Smooth muscle cell (in vitro differentiated cells): ENCODE measurements around the gene BRME1. TPM values are rescaled to one million over a fixed set of nuclear protein-coding genes. Genes with fewer than 3 reads are reported as not detected.

Experiments used
- DNase-seq: peaks from one replicate; lab custom pipeline; 2025; ENCODE audit not compliant: unreplicated experiment; lab: John Stamatoyannopoulos, UW
- H2AFZ ChIP-seq: fragments of 200-600 bp; sonication (generic); 2 replicates; pipeline ENCODE4 v1.6.0; 2016; ENCODE audit warnings: antibody characterized with exemption, low read depth, mild to moderate bottlenecking
- H3F3A ChIP-seq: fragments of 200-600 bp; sonication (generic); 2 replicates; pipeline ENCODE4 v1.6.0; 2017; ENCODE audit warnings: antibody characterized with exemption, low read depth
- H3K27ac ChIP-seq: fragments of 200-600 bp; sonication (generic); 2 replicates; pipeline ENCODE4 v1.5.1; 2016; ENCODE audit warnings: low read depth, mild to moderate bottlenecking
- H3K27me3 ChIP-seq: fragments of 200-600 bp; sonication (generic); 2 replicates; pipeline ENCODE4 v1.6.1; 2016; ENCODE audit warnings: low read depth, mild to moderate bottlenecking
- H3K36me3 ChIP-seq: fragments of 200-600 bp; sonication (generic); 2 replicates; pipeline ENCODE4 v1.5.1; 2016; ENCODE audit warnings: low read depth
- H3K4me1 ChIP-seq: fragments of 200-600 bp; sonication (generic); 2 replicates; pipeline ENCODE4 v1.5.1; 2016; ENCODE audit warnings: low read depth
- H3K4me2 ChIP-seq: fragments of 200-600 bp; sonication (generic); 2 replicates; pipeline ENCODE4 v1.6.0; 2016; ENCODE audit warnings: mild to moderate bottlenecking
- H3K4me3 ChIP-seq: fragments of 200-600 bp; sonication (generic); 2 replicates; pipeline ENCODE4 v1.5.1; 2016; ENCODE audit warnings: mild to moderate bottlenecking
- H3K79me2 ChIP-seq: fragments of 200-600 bp; sonication (generic); 2 replicates; pipeline ENCODE4 v1.6.0; 2016; ENCODE audit warnings: low read depth, mild to moderate bottlenecking
- H3K9ac ChIP-seq: fragments of 200-600 bp; sonication (generic); 2 replicates; pipeline ENCODE4 v1.6.0; 2016; ENCODE audit warnings: low read depth
- H3K9me3 ChIP-seq: fragments of 200-600 bp; sonication (generic); replicated peaks from 2 replicates; pipeline ENCODE4 v1.5.1; 2016; ENCODE audit warnings: low read depth
- H4K20me1 ChIP-seq: fragments of 200-600 bp; sonication (generic); 2 replicates; pipeline ENCODE4 v1.6.0; 2016; ENCODE audit warnings: low read depth
- WGBS: methylation state at CpG from one replicate; pipeline ENCODE4 v1.1.7; 2016; ENCODE audit warnings: low lambda C conversion rate; 5-methylcytosine and 5-hydroxymethylcytosine counted together
- polyA plus RNA-seq: library from polyadenylated mRNA; unstranded; fragments of >200 nt; fragmentation: Nextera tagmentation; extraction: Ambion mirVana; gene quantifications from 2 replicates; pipeline ENCODE4 v1.2.1, GENCODE V29; 2016
- total RNA-seq: library from RNA; depleted of rRNA; stranded (reverse); fragments of >200 nt; gene quantifications from 2 replicates; pipeline ENCODE4 v1.2.3, GENCODE V29; 2014
- TF ChIP-seq, protein P1 (sequence below): fragments of 200-600 bp; sonication (generic); IDR thresholded peaks from 2 replicates; pipeline ENCODE4 v1.5.1; 2017; ENCODE audit warnings: borderline replicate concordance, mild to moderate bottlenecking, antibody characterized with exemption; ENCODE audit not compliant: insufficient read depth, poor library complexity, severe bottlenecking

The BRME1 gene
- total and polyA plus RNA-seq, 2 experiments from 2014 or later = 0.72 to 2.2 TPM

DNA sequence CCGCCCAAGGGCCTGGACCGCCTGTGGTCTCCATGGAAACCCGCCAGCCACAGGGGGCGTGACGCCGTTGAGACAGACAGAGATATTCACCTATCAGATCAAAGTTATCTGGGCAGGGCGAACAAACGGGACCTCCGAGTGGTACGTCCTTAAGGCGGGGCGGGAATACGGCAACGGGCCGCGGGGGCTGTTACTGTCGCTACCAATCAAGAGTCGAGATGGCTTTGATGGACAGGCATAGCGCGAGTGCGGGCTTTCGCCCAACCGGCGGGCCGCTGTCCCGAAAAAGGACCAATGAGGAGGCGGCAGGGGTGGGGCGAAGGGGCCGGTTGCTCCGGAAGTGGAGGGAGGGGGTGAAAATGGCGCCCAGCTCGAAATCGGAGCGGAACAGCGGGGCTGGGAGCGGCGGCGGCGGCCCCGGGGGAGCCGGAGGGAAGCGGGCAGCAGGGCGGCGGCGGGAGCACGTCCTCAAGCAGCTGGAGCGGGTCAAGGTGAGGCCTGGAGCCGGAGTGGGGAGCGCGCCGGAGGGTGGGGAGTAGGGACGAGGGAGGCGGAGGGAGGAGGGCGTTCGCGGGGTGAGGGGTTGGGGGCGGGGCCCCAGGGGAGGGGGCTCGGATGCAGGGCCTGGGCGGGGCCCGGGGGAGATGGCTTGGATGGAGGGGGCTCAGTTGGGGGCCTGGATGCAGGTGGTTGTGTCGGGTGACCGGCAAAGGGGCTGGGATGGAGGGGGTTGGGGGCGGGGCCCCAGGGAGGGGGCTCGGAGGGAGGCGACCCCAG lies 46.4 kb upstream of the BRME1 start, which contains the start of gene DCAF15:
Gene DCAF15 (plus strand): TSS at position 356 of the 777 bp plus-strand sequence. CDS start 4 bp downstream, at position 360.
- Histone ChIP-seq H3K9ac (peak within 1 kb of the TSS; percentile 91), H4K20me1 (no peaks in the 10 kb centered on the region), H3F3A (no peaks in the 10 kb centered on the region), H3K79me2 (peaks cover 15% of the 10 kb centered on the region), H3K4me2 (peak within 1 kb of the TSS; percentile 97), H2AFZ (no peak within 1 kb of the TSS), H3K27me3 (no peaks in the 10 kb centered on the region), H3K4me3 (peak within 1 kb of the TSS; percentile 95), H3K36me3 (no peaks in the 10 kb centered on the region), H3K9me3 (no peaks in the 10 kb centered on the region), H3K27ac (peak within 1 kb of the TSS; percentile 59), H3K4me1 (peaks cover 9% of the 10 kb centered on the region)
- TF ChIP-seq, protein P1, sequence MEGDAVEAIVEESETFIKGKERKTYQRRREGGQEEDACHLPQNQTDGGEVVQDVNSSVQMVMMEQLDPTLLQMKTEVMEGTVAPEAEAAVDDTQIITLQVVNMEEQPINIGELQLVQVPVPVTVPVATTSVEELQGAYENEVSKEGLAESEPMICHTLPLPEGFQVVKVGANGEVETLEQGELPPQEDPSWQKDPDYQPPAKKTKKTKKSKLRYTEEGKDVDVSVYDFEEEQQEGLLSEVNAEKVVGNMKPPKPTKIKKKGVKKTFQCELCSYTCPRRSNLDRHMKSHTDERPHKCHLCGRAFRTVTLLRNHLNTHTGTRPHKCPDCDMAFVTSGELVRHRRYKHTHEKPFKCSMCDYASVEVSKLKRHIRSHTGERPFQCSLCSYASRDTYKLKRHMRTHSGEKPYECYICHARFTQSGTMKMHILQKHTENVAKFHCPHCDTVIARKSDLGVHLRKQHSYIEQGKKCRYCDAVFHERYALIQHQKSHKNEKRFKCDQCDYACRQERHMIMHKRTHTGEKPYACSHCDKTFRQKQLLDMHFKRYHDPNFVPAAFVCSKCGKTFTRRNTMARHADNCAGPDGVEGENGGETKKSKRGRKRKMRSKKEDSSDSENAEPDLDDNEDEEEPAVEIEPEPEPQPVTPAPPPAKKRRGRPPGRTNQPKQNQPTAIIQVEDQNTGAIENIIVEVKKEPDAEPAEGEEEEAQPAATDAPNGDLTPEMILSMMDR = no peak
- DNase-seq = peak; percentile 93
- WGBS = 0% methylated on average over 52 of the region's 65 CpGs

DNA sequence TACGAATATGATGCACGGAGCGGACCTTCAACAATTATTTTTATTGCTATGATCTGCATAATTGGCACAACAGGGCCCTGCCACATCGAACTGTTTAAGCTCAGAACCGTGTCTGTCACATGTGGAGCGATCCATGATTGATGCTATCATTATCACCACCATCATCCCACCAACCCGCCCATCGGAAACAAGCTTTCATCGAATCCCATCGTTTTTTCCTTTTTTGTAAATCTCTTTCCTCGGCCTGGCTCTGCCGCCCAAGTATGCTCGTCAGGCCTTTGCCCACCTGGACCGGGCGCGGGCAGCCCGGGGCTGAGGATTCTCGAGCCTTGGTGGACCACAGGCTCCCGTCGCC lies 45.9 kb upstream of the BRME1 start:
- peak overlapping the region; percentile 81 for H3K4me2 ChIP-seq
- no peaks in the 10 kb centered on the region for H3K27me3 ChIP-seq
- no peaks in the 10 kb centered on the region for H3F3A ChIP-seq
- WGBS = 21% methylated on average over 20 of the region's 20 CpGs
- H3K4me1 ChIP-seq = peaks cover 9% of the 10 kb centered on the region
- H3K9me3 ChIP-seq = no peaks in the 10 kb centered on the region
- no peak overlapping the region for H3K9ac ChIP-seq
- TF ChIP-seq, protein P1 = no peak
- peaks cover 15% of the 10 kb centered on the region for H3K79me2 ChIP-seq
- no peaks in the 10 kb centered on the region for H4K20me1 ChIP-seq
- peak overlapping the region; percentile 44 for H3K4me3 ChIP-seq
- no peak for DNase-seq
- H2AFZ ChIP-seq = no peak overlapping the region
- no peak overlapping the region for H3K27ac ChIP-seq
- H3K36me3 ChIP-seq = no peaks in the 10 kb centered on the region

DNA sequence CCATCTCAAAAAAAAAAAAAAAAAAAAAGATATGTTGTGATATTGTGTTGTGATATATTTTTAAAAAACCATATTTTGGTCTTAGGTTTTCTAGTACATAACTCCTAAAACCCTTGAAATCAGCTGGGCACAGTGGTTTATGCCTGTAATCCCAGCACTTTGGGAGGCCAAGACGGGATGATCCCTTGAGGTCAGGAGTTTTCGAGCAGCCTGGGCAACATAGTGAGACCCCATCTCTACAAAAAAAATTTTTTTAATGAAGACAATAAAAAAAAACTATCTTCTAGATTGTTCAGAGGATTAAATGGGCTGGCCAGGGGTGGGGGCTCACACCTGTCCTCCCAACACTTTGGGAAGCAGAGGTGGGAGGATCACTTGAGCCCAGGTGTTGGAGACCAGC lies 45.1 kb upstream of the BRME1 start:
- Histone ChIP-seq H3K27ac (no peak overlapping the region), H2AFZ (no peak overlapping the region), H3K9me3 (no peaks in the 10 kb centered on the region), H3F3A (no peaks in the 10 kb centered on the region), H4K20me1 (no peaks in the 10 kb centered on the region), H3K4me2 (no peak overlapping the region), H3K4me3 (no peak overlapping the region), H3K9ac (no peak overlapping the region), H3K4me1 (peaks cover 9% of the 10 kb centered on the region), H3K79me2 (peaks cover 15% of the 10 kb centered on the region), H3K27me3 (no peaks in the 10 kb centered on the region), H3K36me3 (no peaks in the 10 kb centered on the region)
- no peak for DNase-seq
- 91% methylated on average over 2 of the region's 2 CpGs for WGBS
- TF ChIP-seq, protein P1 = no peak

DNA sequence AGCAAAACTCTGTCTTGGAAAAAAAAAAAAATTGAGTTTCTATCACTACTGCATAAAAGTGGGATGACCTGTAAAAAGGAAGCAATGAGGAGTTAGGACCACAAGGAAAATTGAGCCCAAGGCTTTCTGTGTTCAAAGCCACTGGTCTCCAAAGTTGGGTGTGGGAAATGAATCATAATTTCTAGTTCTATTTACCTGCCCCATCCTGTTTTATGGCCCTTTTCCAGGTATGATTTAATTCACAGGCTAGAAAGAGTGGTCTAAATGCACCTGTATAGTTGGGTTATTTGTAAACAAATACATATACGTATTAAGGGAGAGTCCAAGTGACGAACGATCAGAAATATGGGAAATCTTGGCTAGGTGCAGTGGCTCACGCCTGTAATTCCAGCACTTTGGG lies 40.5 kb upstream of the BRME1 start:
- H3K9me3 ChIP-seq = no peaks in the 10 kb centered on the region
- no peak overlapping the region for H3K4me2 ChIP-seq
- H3K4me3 ChIP-seq = no peak overlapping the region
- no peaks in the 10 kb centered on the region for H3K79me2 ChIP-seq
- H4K20me1 ChIP-seq = no peaks in the 10 kb centered on the region
- no peak overlapping the region for H2AFZ ChIP-seq
- H3K4me1 ChIP-seq = no peaks in the 10 kb centered on the region
- H3F3A ChIP-seq = no peaks in the 10 kb centered on the region
- no peak for DNase-seq
- H3K27me3 ChIP-seq = no peaks in the 10 kb centered on the region
- H3K36me3 ChIP-seq = no peaks in the 10 kb centered on the region
- H3K27ac ChIP-seq = no peak overlapping the region
- TF ChIP-seq, protein P1 = no peak
- H3K9ac ChIP-seq = no peak overlapping the region
- 95% methylated on average over 4 of the region's 4 CpGs for WGBS
